ENCODE measurements around the gene PLA2G4B. TPM values are rescaled to one million over a fixed set of nuclear protein-coding genes. Genes with fewer than 3 reads are reported as not detected.
A peak's percentile ranks its signal among the peaks of the same experiment; 100 is the strongest.
"Not testable (repeated sequence)": the region's sequence is repeated elsewhere in the genome, so short reads cannot be mapped to it uniquely, and the experiment has no call there.

The PLA2G4B gene
- total and polyA plus RNA-seq, 4 donors: 5.7 to 13.0 (median 10.6) TPM

DNA sequence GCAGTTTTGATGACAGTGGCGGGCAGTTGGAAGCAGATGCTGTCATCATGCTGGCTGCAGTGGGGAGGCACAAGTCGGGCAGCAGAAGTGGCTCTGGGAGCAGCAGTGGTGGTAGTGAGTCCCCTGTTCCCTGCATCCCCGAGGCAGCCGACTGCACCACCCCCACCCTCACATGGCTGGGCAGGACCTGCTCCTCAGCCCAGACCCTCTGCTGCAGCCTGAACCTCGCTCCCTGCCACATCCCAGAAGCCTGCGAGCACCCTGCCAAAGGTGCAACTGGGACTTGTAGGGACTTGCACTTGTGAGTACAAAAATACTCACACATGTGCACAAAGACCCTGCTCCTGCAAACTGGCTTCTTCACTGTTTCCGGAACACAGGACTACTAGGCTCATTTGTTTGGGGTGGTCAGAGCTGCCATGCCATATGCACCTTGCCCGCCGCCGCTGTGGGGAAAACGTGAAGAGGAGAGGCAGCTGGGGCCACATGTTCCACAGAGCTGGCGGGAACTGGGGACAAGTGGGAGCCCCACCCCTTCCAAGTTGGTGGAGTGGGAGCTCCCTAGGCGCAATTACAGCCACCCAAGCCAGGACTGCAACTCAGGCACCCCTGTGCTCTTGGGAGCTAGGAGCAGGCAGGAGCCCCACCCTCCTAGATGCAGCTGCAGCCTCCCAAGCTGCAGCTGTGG is 8.5 kb upstream of the PLA2G4B start:
- Histone ChIP-seq H3K27ac (ENCODE audit: low read depth in 1 of 2, low read length in 1 of 2) (no peak overlapping the region), H3K36me3 (ENCODE audit: control insufficient read depth in 4 of 4, insufficient read depth in 4 of 4, low read length in 4 of 4) (peaks cover 0 to 18% (median 4%) of the 10 kb centered on the region in 4 donors), H3K27me3 (ENCODE audit: control insufficient read depth in 3 of 3, insufficient read depth in 3 of 3, low read length in 2 of 3) (no peaks in the 10 kb centered on the region), H3K4me1 (ENCODE audit: control insufficient read depth in 5 of 5, insufficient read depth in 5 of 5, low read length in 5 of 5) (peaks cover 0 to 14% (median 0%) of the 10 kb centered on the region in 5 donors), H3K4me3 (no peak overlapping the region), H3K9me3 (ENCODE audit: control insufficient read depth in 4 of 4, insufficient read depth in 3 of 4, low read length in 3 of 4) (no peaks in the 10 kb centered on the region), H3K9ac (ENCODE audit: insufficient read depth in 1 of 2, low read length in 2 of 2) (no peak overlapping the region)
- TF ChIP-seq, protein P1, sequence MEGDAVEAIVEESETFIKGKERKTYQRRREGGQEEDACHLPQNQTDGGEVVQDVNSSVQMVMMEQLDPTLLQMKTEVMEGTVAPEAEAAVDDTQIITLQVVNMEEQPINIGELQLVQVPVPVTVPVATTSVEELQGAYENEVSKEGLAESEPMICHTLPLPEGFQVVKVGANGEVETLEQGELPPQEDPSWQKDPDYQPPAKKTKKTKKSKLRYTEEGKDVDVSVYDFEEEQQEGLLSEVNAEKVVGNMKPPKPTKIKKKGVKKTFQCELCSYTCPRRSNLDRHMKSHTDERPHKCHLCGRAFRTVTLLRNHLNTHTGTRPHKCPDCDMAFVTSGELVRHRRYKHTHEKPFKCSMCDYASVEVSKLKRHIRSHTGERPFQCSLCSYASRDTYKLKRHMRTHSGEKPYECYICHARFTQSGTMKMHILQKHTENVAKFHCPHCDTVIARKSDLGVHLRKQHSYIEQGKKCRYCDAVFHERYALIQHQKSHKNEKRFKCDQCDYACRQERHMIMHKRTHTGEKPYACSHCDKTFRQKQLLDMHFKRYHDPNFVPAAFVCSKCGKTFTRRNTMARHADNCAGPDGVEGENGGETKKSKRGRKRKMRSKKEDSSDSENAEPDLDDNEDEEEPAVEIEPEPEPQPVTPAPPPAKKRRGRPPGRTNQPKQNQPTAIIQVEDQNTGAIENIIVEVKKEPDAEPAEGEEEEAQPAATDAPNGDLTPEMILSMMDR (IDR thresholded peaks at IDR 0.05; ENCODE audit: control extremely low read depth, extremely low read depth): no peak
- no peak for DNase-seq
- 95% methylated on average over 13 of the region's 13 CpGs for WGBS, 2 donors
- no peak for ATAC-seq (ENCODE audit: insufficient read depth, low FRiP score)

DNA sequence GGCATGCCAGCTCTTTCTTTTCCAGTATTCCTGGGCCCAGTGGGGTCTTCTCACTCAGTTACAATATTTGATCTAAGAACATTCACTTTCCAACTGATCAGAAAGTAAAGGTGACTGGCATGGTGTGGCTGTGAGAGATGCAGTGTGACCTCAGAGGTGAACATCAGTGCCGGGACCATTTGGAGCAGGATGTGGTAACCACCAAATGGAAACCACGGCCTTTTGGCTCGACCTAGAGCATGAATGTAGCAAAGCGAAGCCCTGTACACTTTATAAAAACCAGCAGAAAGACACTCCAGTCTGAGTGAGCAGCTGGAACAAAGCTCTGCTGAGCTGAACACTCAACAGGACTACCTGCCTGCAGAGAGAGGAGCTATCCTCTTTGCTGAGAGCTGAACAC is 7.4 kb upstream of the PLA2G4B start:
- not testable (repeated sequence) for H3K27me3 ChIP-seq (ENCODE audit: control insufficient read depth in 3 of 3, insufficient read depth in 3 of 3, low read length in 2 of 3)
- Histone ChIP-seq H3K4me1 (ENCODE audit: control insufficient read depth in 5 of 5, insufficient read depth in 5 of 5, low read length in 5 of 5) (peaks cover 0 to 17% (median 0%) of the 10 kb centered on the region in 5 donors), H3K36me3 (ENCODE audit: control insufficient read depth in 4 of 4, insufficient read depth in 4 of 4, low read length in 4 of 4) (peaks cover 0 to 13% (median 5%) of the 10 kb centered on the region in 4 donors)

DNA sequence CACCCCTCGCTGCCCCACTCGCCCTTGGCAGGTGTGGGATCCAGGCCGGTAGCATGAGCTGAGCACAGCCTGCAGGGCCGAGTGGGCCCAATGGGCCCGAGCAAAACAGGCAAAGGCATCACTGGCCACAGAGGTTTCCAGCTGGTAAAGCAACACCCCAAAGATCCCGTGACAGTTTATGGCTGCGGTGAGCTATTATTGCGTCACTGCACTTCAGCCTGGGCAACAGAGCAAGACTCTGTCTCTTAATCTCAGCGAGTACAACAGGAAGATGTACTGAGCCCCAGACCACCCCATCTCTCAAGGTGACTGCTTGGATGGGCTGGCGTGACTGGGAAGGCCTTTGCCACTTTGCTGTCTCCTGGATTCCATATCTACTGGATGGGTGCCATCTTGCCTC is 6.4 kb upstream of the PLA2G4B start:
- no peak overlapping the region for H3K9ac ChIP-seq (ENCODE audit: insufficient read depth in 1 of 2, low read length in 2 of 2)
- TF ChIP-seq, protein P1 (IDR thresholded peaks at IDR 0.05; ENCODE audit: control extremely low read depth, extremely low read depth): no peak
- peak overlapping the region in 1 of 2 donors; percentile 49 for H3K27ac ChIP-seq (ENCODE audit: low read depth in 1 of 2, low read length in 1 of 2)
- peaks cover 0 to 20% (median 0%) of the 10 kb centered on the region in 5 donors for H3K4me1 ChIP-seq (ENCODE audit: control insufficient read depth in 5 of 5, insufficient read depth in 5 of 5, low read length in 5 of 5)
- H3K4me3 ChIP-seq: no peak overlapping the region
- no peak for DNase-seq
- WGBS, 2 donors: 90 to 93% methylated on average over 10 of the region's 10 CpGs
- no peak for ATAC-seq (ENCODE audit: insufficient read depth, low FRiP score)
- H3K9me3 ChIP-seq (ENCODE audit: control insufficient read depth in 4 of 4, insufficient read depth in 3 of 4, low read length in 3 of 4): no peaks in the 10 kb centered on the region
- H3K27me3 ChIP-seq (ENCODE audit: control insufficient read depth in 3 of 3, insufficient read depth in 3 of 3, low read length in 2 of 3): no peaks in the 10 kb centered on the region
- H3K36me3 ChIP-seq (ENCODE audit: control insufficient read depth in 4 of 4, insufficient read depth in 4 of 4, low read length in 4 of 4): peaks cover 0 to 15% (median 5%) of the 10 kb centered on the region in 4 donors

More for the DNA sequence above, 7.4 kb upstream of the PLA2G4B start:
- WGBS, 2 donors: 53 to 69% methylated on average over 4 of the region's 4 CpGs
- H3K9ac ChIP-seq (ENCODE audit: insufficient read depth in 1 of 2, low read length in 2 of 2); H3K9me3 ChIP-seq (ENCODE audit: control insufficient read depth in 4 of 4, insufficient read depth in 3 of 4, low read length in 3 of 4); DNase-seq; H3K4me3 ChIP-seq; H3K27ac ChIP-seq (ENCODE audit: low read depth in 1 of 2, low read length in 1 of 2); ATAC-seq (ENCODE audit: insufficient read depth, low FRiP score): not testable (repeated sequence)

DNA sequence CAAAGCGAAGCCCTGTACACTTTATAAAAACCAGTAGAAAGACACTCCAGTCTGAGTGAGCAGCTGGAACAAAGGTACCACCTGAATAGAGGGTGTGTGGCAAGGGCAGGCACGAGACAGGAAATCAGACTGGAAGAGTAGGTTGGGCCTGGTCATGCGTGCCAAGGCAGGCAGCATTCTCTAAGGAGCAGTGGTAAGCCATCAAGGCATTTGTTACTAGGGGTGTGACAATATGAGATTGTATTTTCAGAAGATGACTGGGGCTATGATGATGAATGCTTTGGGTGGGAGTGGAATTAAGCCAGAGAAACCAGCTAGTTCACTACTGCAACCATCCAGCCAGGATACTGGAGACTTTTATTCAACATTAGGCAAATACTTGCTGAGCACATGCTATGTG is 5.8 kb upstream of the PLA2G4B start:
- Histone ChIP-seq H3K4me3 (no peak overlapping the region), H3K36me3 (ENCODE audit: control insufficient read depth in 4 of 4, insufficient read depth in 4 of 4, low read length in 4 of 4) (peaks cover 0 to 16% (median 5%) of the 10 kb centered on the region in 4 donors), H3K27ac (ENCODE audit: low read depth in 1 of 2, low read length in 1 of 2) (peak overlapping the region in 1 of 2 donors; percentile 49), H3K27me3 (ENCODE audit: control insufficient read depth in 3 of 3, insufficient read depth in 3 of 3, low read length in 2 of 3) (no peaks in the 10 kb centered on the region), H3K4me1 (ENCODE audit: control insufficient read depth in 5 of 5, insufficient read depth in 5 of 5, low read length in 5 of 5) (peaks cover 0 to 18% (median 0%) of the 10 kb centered on the region in 5 donors), H3K9me3 (ENCODE audit: control insufficient read depth in 4 of 4, insufficient read depth in 3 of 4, low read length in 3 of 4) (no peaks in the 10 kb centered on the region), H3K9ac (ENCODE audit: insufficient read depth in 1 of 2, low read length in 2 of 2) (no peak overlapping the region)
- TF ChIP-seq, protein P1 (IDR thresholded peaks at IDR 0.05; ENCODE audit: control extremely low read depth, extremely low read depth): no peak
- ATAC-seq (ENCODE audit: insufficient read depth, low FRiP score) (no peak), DNase-seq (no peak)
- WGBS, 2 donors: 54 to 77% methylated on average over 3 of the region's 3 CpGs

Measured in lung (tissue), 12 donors.